HEK293T (cell line): ENCODE measurements around the gene MAK.

Experiments
- CTCF ChIA-PET: fragments of 350-600 bp; formaldehyde crosslinking; extraction: SDS; loops from one replicate; lab custom pipeline; 2021; ENCODE audit warnings: antibody characterized with exemption, inconsistent platforms; lab: Yijun Ruan, JAX
- POLR2A ChIA-PET: fragments of 350-600 bp; formaldehyde crosslinking; extraction: SDS; loops from one replicate; lab custom pipeline; 2020; ENCODE audit warnings: antibody characterized with exemption, inconsistent platforms; lab: Yijun Ruan, JAX
- DNase-seq: peaks from one replicate; pipeline ENCODE4 v3.0.0; 2012; ENCODE audit warnings: mixed read lengths; ENCODE audit errors: extremely low spot score
- ARNT ChIP-seq: fragments of 450-650 bp; IDR thresholded peaks from 2 replicates; pipeline ENCODE4 v1.6.1; 2017; ENCODE audit warnings: mild to moderate bottlenecking
- BHLHE40 ChIP-seq: fragments of 450-650 bp; IDR thresholded peaks from 2 replicates; pipeline ENCODE4 v1.6.1; 2016; ENCODE audit warnings: mild to moderate bottlenecking, moderate library complexity, borderline replicate concordance
- CTBP1 ChIP-seq: fragments of 450-650 bp; IDR thresholded peaks from 2 replicates; pipeline ENCODE4 v1.6.1; 2016; ENCODE audit warnings: borderline replicate concordance
- ELF4 ChIP-seq: fragments of 450-650 bp; IDR thresholded peaks from 2 replicates; pipeline ENCODE4 v1.6.1; 2017; ENCODE audit warnings: antibody characterized with exemption
- FOXA1 ChIP-seq: fragments of 450-650 bp; IDR thresholded peaks from 2 replicates; pipeline ENCODE4 v1.6.1; 2016; ENCODE audit warnings: mild to moderate bottlenecking
- FOXK2 ChIP-seq: fragments of 450-650 bp; IDR thresholded peaks from 2 replicates; pipeline ENCODE4 v1.6.1; 2016; ENCODE audit warnings: mild to moderate bottlenecking
- FOXM1 ChIP-seq: fragments of 450-650 bp; IDR thresholded peaks from 2 replicates; pipeline ENCODE4 v1.6.1; 2017; ENCODE audit warnings: mild to moderate bottlenecking, borderline replicate concordance
- HDGF ChIP-seq: fragments of 450-650 bp; IDR thresholded peaks from 2 replicates; pipeline ENCODE4 v1.6.1; 2017; ENCODE audit warnings: antibody characterized with exemption, borderline replicate concordance
- L3MBTL2 ChIP-seq: fragments of 450-650 bp; conservative IDR thresholded peaks from 2 replicates; pipeline ENCODE4 v1.6.1; 2016; ENCODE audit warnings: mild to moderate bottlenecking
- LEF1 ChIP-seq: fragments of 450-650 bp; IDR thresholded peaks from 2 replicates; pipeline ENCODE4 v1.6.1; 2017; ENCODE audit warnings: mild to moderate bottlenecking, borderline replicate concordance
- NFRKB ChIP-seq: fragments of 450-650 bp; IDR thresholded peaks from 2 replicates; pipeline ENCODE4 v1.6.1; 2016; ENCODE audit warnings: mild to moderate bottlenecking, moderate library complexity
- SP1 ChIP-seq: fragments of 450-650 bp; IDR thresholded peaks from 2 replicates; pipeline ENCODE4 v1.6.1; 2017
- SUZ12 ChIP-seq: fragments of 450-650 bp; IDR thresholded peaks from 2 replicates; pipeline ENCODE4 v1.6.1; 2016; ENCODE audit warnings: mild to moderate bottlenecking
- TARDBP ChIP-seq: fragments of 450-650 bp; IDR thresholded peaks from 2 replicates; pipeline ENCODE4 v1.6.1; 2016
- ZNF384 ChIP-seq: fragments of 450-650 bp; IDR thresholded peaks from 2 replicates; pipeline ENCODE4 v1.6.1; 2016
- TF ChIP-seq, protein P1 (sequence below): fragments of 450-650 bp; IDR thresholded peaks from 2 replicates; pipeline ENCODE4 v1.6.1; 2016

The MAK gene

DNA sequence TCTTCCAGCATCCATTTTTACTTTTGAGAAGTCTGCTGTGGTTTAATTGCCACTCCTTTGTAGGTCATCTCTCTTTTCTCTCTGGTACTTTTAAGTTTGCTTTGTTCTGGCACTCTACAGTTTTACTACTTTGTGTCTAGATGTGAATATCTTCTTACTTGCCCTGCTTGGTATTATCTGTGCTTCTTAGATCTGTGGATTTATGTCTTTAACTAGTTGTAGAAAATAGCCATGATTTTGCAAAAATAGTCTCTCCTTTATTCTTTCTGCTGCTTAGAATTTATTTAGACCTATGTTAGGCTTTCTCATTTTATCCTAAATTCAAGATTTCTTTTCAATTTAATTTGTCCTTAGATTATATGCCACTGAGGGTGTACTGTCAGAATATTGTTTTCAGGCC lies 5.2 kb upstream of the MAK start:
- TF ChIP-seq, protein P1, sequence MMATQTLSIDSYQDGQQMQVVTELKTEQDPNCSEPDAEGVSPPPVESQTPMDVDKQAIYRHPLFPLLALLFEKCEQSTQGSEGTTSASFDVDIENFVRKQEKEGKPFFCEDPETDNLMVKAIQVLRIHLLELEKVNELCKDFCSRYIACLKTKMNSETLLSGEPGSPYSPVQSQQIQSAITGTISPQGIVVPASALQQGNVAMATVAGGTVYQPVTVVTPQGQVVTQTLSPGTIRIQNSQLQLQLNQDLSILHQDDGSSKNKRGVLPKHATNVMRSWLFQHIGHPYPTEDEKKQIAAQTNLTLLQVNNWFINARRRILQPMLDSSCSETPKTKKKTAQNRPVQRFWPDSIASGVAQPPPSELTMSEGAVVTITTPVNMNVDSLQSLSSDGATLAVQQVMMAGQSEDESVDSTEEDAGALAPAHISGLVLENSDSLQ: no peak
- TF ChIP-seq ARNT (no peak), LEF1 (no peak), FOXA1 (no peak), ELF4 (no peak), L3MBTL2 (no peak), NFRKB (no peak)
- ChIA-PET POLR2A (no interaction called here), CTCF (no interaction called here)
- no peak for DNase-seq

DNA sequence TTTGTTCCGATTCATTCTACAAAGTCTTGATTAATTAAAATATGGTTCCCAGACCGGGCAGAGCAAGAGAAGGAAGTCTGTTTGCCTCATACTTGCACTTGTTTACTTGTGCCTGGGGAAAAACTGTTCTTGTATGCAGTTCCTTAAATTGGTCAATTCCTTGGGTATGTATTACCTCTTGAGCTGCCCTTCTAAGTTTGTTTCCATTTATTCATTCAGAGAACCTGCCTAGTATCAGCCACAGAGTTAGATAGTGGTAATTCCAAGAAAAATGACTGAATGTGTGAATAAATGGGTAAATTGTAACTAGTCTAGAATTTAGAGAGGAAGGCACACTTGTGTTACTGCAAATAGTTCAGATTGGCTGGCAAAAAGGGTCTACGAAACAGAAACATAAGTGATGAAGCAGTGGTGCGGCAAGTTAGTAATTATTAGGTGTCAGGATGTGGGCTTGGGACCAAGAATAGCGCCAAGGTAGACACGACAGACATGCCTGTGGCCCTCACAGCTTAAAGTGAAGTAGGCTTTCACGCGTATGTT lies 525 bp upstream of the MAK start:
- no peak for DNase-seq
- POLR2A ChIA-PET: interaction anchor here (0.8 to 1.0 kb wide), 3 partner anchors 10 to 200 kb away, joined by 3 to 6 read pairs (median 3); partner anchors contain the start of gene SYCP2L
- TF ChIP-seq SP1: no peak
- no peak for TF ChIP-seq L3MBTL2
- no peak for TF ChIP-seq TARDBP
- no peak for TF ChIP-seq ZNF384
- CTCF ChIA-PET: interaction anchor here (1.1 kb wide), 1 partner anchor 9 kb away, joined by 3 read pairs; no protein-coding TSS in a partner anchor

DNA sequence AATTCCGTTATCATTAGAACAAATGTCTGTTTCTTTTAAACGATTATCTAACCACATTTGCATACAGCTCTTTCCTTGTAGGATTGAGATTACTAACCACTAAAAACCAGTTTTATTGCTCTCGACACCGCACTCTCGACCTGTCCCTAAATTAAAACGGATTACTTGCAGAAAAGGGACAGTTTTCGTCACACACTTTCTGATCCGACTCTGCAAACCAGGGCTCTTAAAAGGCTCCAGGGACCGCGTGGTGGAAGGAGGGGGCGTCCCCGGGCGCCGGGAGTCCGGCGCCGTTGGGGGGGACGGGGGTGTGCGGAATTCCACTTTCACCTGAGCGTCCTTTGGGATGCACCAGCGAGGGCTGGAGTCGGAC lies 731 bp downstream of the MAK start:
- POLR2A ChIA-PET: interaction anchor here (2.8 kb wide), 1 partner anchor 49 kb away, joined by 18 read pairs; the partner anchor contains the start of gene SYCP2L
- CTCF ChIA-PET: interaction anchor here (1.3 to 1.5 kb wide), 2 partner anchors 17 to 49 kb away, joined by 3 read pairs; partner anchors contain the start of gene SYCP2L
- TF ChIP-seq SUZ12 (no peak), FOXK2 (no peak), ARNT (no peak), ELF4 (no peak), LEF1 (no peak), NFRKB (no peak), SP1 (no peak), BHLHE40 (no peak), L3MBTL2 (no peak; the same call in 1 of the 2 replicates), TARDBP (no peak), CTBP1 (no peak), ZNF384 (no peak), FOXA1 (no peak)
- DNase-seq: peak; percentile 34

DNA sequence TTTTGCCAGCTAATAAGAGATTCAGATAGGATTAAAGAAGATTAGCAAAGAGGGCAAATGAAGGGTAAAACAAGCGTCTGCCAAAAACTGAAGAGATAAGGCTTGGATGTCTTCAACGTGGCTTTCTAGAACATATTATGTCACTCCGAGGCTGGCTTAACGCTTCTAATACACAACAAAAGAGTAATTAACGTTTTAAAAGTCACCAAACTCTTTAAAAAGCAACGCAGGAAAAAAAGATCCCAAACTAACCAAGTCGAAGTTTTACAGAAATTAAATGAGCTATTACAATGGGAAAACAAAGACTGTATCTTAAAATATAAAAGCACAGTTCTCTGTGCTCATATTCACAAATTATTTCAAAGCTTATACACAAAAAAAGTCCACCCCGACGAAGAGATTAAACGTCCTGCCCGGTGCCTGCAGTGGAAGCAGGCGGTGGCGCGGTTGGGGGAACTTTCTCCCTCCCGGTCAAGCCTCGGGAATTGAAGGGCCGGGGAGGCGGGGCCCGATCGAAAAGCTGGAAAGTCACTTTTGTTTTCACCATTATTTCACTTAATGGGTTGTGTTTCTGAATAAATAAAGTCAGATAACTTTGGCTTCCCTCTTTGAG lies 1.2 kb downstream of the MAK start:
- peak; percentile 55 for DNase-seq
- no peak for TF ChIP-seq FOXK2
- no peak for TF ChIP-seq BHLHE40
- no peak for TF ChIP-seq LEF1
- TF ChIP-seq CTBP1: no peak
- no peak for TF ChIP-seq SUZ12
- no peak for TF ChIP-seq NFRKB
- TF ChIP-seq SP1: no peak
- no peak for TF ChIP-seq FOXA1
- no peak for TF ChIP-seq ARNT
- no peak for TF ChIP-seq ZNF384
- TF ChIP-seq FOXM1: no peak
- no peak for TF ChIP-seq TARDBP
- no peak; the same call in 1 of the 2 replicates for TF ChIP-seq L3MBTL2
- TF ChIP-seq, protein P1: no peak
- no peak for TF ChIP-seq ELF4
- no peak for TF ChIP-seq HDGF
- ChIA-PET CTCF (interaction anchor here (1.3 to 1.5 kb wide), 2 partner anchors 17 to 50 kb away, joined by 3 read pairs; partner anchors contain the start of gene SYCP2L), POLR2A (interaction anchor here (2.8 kb wide), 1 partner anchor 49 kb away, joined by 18 read pairs; the partner anchor contains the start of gene SYCP2L)

DNA sequence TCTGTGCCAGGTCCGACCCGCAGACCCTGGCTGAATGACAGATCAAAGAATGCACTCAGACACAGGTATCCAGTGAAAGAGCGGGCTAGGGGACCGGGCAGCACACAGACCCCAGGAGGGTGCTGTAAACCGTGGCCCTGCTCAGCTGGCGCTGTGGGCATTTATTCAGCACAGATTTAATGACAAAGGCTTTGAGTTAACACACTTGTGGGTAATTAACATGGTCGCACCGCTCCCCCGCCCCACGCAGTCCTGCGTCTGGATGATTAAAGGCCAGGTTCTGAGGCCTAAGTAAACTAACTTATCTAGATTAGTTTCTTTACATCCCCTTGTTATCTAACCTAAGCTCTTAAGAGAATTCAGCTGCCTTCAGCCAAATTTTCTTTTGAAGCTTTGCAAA lies 3.5 kb downstream of the MAK start:
- ChIA-PET CTCF (no interaction called here), POLR2A (no interaction called here)
- DNase-seq: no peak
- TF ChIP-seq NFRKB (no peak), ELF4 (no peak), TARDBP (no peak), HDGF (no peak), SP1 (no peak), BHLHE40 (no peak), LEF1 (no peak), CTBP1 (no peak), FOXM1 (no peak), ZNF384 (no peak), FOXK2 (no peak), SUZ12 (no peak), L3MBTL2 (no peak), FOXA1 (no peak), ARNT (no peak)
- TF ChIP-seq, protein P1: no peak

DNA sequence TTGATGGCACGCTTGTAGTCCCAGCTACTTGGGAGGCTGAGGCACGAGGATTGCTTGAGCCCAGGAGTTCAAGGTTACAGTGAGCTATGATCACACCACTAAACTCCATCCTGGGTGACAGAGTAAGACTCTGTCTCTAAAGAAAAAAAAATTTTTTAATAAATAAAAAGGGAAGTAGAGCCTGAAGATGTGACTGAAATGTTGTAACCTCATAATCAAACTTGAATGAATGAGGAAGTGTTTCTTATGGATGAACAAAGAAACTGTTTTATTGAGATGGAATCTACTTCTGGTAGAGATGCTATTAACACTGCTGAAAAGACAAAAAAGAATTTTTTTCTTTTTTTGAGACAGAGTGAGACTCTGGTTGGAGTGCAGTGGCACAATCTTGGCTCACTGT lies 6.7 kb downstream of the MAK start:
- ChIA-PET CTCF (no interaction called here), POLR2A (no interaction called here)
- no peak for DNase-seq
- TF ChIP-seq SP1 (no peak), TARDBP (no peak), FOXK2 (no peak), CTBP1 (no peak), SUZ12 (no peak), NFRKB (no peak), BHLHE40 (no peak), FOXM1 (no peak), LEF1 (no peak), ELF4 (no peak), FOXA1 (no peak), ARNT (no peak), ZNF384 (no peak), HDGF (no peak), L3MBTL2 (no peak)
- TF ChIP-seq, protein P1: no peak
